ENCODE data around the gene BRSK2.

- TF ChIP-seq POLR2AphosphoS5 (IDR thresholded peaks at IDR 0.05) (no peak), CTCF (IDR thresholded peaks at IDR 0.05) (no peak)
These were observed 20.2 kb upstream of the BRSK2 start for GRCh38 chr11:1369371-1370005.

Measured in breast epithelium (tissue), 3 donors.